Heart left ventricle (tissue), 13 donors: Measurements from ENCODE around the gene TMEM135.

Source experiments
- CTCF ChIP-seq, 12 donors: fragments of 200-600 bp; sonication (generic) in 4 of 12; IDR thresholded peaks; one replicate each; pipeline versions ENCODE4 v1.5.0 to v1.8.0; 2018 to 2022; ENCODE audit warnings: antibody characterized with exemption in 12 of 12, mild to moderate bottlenecking in 5 of 12
- POLR2A ChIP-seq, 2 donors: fragments of 450-650 bp; IDR thresholded peaks; one replicate each; pipeline ENCODE4 v1.6.1; 2017; ENCODE audit warnings: antibody characterized with exemption in 2 of 2, mild to moderate bottlenecking in 2 of 2, moderate library complexity in 2 of 2
- donor health status: ischemic (EF 13 %, LVEDD 7.1; RV severe dilation, severe dysfunction).
- donor health status: DM: no; HTN: yes; CAD: no.
- donor health status: DM: no; HTN: no; CAD: no.
- donor health status: ischemic (EF 25% LVEDD 6.9; RV normal size, moderate dysfunction).
- donor health status: ischemic (EF 25% LVEDD 5.7; RV mildly dilated, moderate dysfunction).
- donor health status: ischemic (EF 35%, LVEDD 5.7; RV mildly dilated, moderate dysfunction).
- donor health status: nonischemic (EF 11% LVEDD 7.7; RV severe dilation, severe dysfunction).
- donor health status: DM: yes; HTN: yes; CAD: no.
- donor health status: PGD.
- donor health status: ischemic (EF 29% LVEDD 5.4; RV normal size, mild dysfunction).
- donor health status: nonischemic (EF 23%, LVEDD 6.1; RV moderate dilation, normal function).

DNA sequence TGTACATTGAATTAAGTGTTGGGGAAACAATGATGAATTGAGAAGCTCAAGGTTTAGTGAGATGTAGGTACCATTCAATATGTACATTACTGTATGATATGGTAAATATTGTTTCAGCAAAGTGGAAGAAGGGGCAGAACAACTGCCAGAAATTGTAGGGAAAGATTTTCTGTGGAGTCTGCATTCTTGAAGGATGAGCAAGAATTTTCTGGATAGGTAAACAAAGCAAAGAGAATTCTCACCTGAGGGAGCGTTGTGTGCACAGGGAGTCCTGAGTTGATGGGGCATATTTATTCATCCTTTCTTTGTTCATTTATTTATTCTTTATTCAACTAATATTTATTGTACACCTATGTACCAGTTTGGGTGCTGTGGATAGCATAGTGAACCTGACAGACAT is 83.2 kb downstream of the TMEM135 start:
- TF ChIP-seq CTCF (IDR thresholded peaks at IDR 0.05), result no peak
- no peak for TF ChIP-seq POLR2A (IDR thresholded peaks at IDR 0.05)
